ENCODE measurements around the gene P2RX2.

Gene P2RX2

GRCh38 chr12:132576701-132577100, 41.9 kb upstream of the P2RX2 start:
- H3K27me3 ChIP-seq (ENCODE audit: control insufficient read depth, insufficient read depth, low read length): peaks cover 19% of the 10 kb centered on the region; the same call in 1 of the 2 replicates
- H3K9ac ChIP-seq (ENCODE audit: low read length): no peak overlapping the region
- H3K27ac ChIP-seq (ENCODE audit: low read depth, low read length): no peak overlapping the region
- no peak overlapping the region for H3K4me3 ChIP-seq (ENCODE audit: low read depth, low read length)
- H3K4me1 ChIP-seq (ENCODE audit: control insufficient read depth, insufficient read depth, low read length): no peaks in the 10 kb centered on the region
- H3K9me3 ChIP-seq (ENCODE audit: control insufficient read depth, insufficient read depth, low read depth, low read length): no peaks in the 10 kb centered on the region
- H3K36me3 ChIP-seq (ENCODE audit: control insufficient read depth, insufficient read depth, low read length): peaks cover 57% of the 10 kb centered on the region

GRCh38 chr12:132577191-132577920, 41.2 kb upstream of the P2RX2 start:
- no peak overlapping the region for H3K4me3 ChIP-seq (ENCODE audit: low read depth, low read length)
- H3K9me3 ChIP-seq (ENCODE audit: control insufficient read depth, insufficient read depth, low read depth, low read length): no peaks in the 10 kb centered on the region
- peaks cover 52% of the 10 kb centered on the region for H3K36me3 ChIP-seq (ENCODE audit: control insufficient read depth, insufficient read depth, low read length)
- H3K9ac ChIP-seq (ENCODE audit: low read length): no peak overlapping the region
- peaks cover 25% of the 10 kb centered on the region for H3K27me3 ChIP-seq (ENCODE audit: control insufficient read depth, insufficient read depth, low read length)
- H3K27ac ChIP-seq (ENCODE audit: low read depth, low read length): no peak overlapping the region
- no peaks in the 10 kb centered on the region for H3K4me1 ChIP-seq (ENCODE audit: control insufficient read depth, insufficient read depth, low read length)

GRCh38 chr12:132578118-132578517, 40.5 kb upstream of the P2RX2 start:
- Histone ChIP-seq H3K27me3 (ENCODE audit: control insufficient read depth, insufficient read depth, low read length) (peaks cover 33% of the 10 kb centered on the region), H3K4me1 (ENCODE audit: control insufficient read depth, insufficient read depth, low read length) (no peaks in the 10 kb centered on the region), H3K9ac (ENCODE audit: low read length) (no peak overlapping the region), H3K36me3 (ENCODE audit: control insufficient read depth, insufficient read depth, low read length) (peaks cover 47% of the 10 kb centered on the region), H3K9me3 (ENCODE audit: control insufficient read depth, insufficient read depth, low read depth, low read length) (no peaks in the 10 kb centered on the region), H3K4me3 (ENCODE audit: low read depth, low read length) (no peak overlapping the region), H3K27ac (ENCODE audit: low read depth, low read length) (no peak overlapping the region)

GRCh38 chr12:132578826-132579225, 39.8 kb upstream of the P2RX2 start:
- Histone ChIP-seq H3K4me3 (ENCODE audit: low read depth, low read length) (no peak overlapping the region), H3K27ac (ENCODE audit: low read depth, low read length) (no peak overlapping the region), H3K9me3 (ENCODE audit: control insufficient read depth, insufficient read depth, low read depth, low read length) (no peaks in the 10 kb centered on the region), H3K9ac (ENCODE audit: low read length) (no peak overlapping the region), H3K4me1 (ENCODE audit: control insufficient read depth, insufficient read depth, low read length) (no peaks in the 10 kb centered on the region; the same call in 1 of the 2 replicates), H3K36me3 (ENCODE audit: control insufficient read depth, insufficient read depth, low read length) (peaks cover 40% of the 10 kb centered on the region), H3K27me3 (ENCODE audit: control insufficient read depth, insufficient read depth, low read length) (peaks cover 39% of the 10 kb centered on the region)

GRCh38 chr12:132579744-132580143, 38.8 kb upstream of the P2RX2 start:
- Histone ChIP-seq H3K27me3 (ENCODE audit: control insufficient read depth, insufficient read depth, low read length) (peaks cover 48% of the 10 kb centered on the region), H3K4me1 (ENCODE audit: control insufficient read depth, insufficient read depth, low read length) (no peaks in the 10 kb centered on the region; the same call in 1 of the 2 replicates), H3K4me3 (ENCODE audit: low read depth, low read length) (no peak overlapping the region), H3K9ac (ENCODE audit: low read length) (no peak overlapping the region), H3K36me3 (ENCODE audit: control insufficient read depth, insufficient read depth, low read length) (peaks cover 31% of the 10 kb centered on the region), H3K27ac (ENCODE audit: low read depth, low read length) (no peak overlapping the region), H3K9me3 (ENCODE audit: control insufficient read depth, insufficient read depth, low read depth, low read length) (no peaks in the 10 kb centered on the region)

- Histone ChIP-seq H3K27ac (ENCODE audit: low read depth, low read length) (no peak overlapping the region), H3K9me3 (ENCODE audit: control insufficient read depth, insufficient read depth, low read depth, low read length) (no peaks in the 10 kb centered on the region), H3K36me3 (ENCODE audit: control insufficient read depth, insufficient read depth, low read length) (peaks cover 22% of the 10 kb centered on the region), H3K4me1 (ENCODE audit: control insufficient read depth, insufficient read depth, low read length) (no peaks in the 10 kb centered on the region; the same call in 1 of the 2 replicates), H3K4me3 (ENCODE audit: low read depth, low read length) (no peak overlapping the region), H3K9ac (ENCODE audit: low read length) (no peak overlapping the region), H3K27me3 (ENCODE audit: control insufficient read depth, insufficient read depth, low read length) (peaks cover 59% of the 10 kb centered on the region)
These were observed 37.8 kb upstream of the P2RX2 start for GRCh38 chr12:132580701-132581292.

GRCh38 chr12:132581348-132582057, 37.1 kb upstream of the P2RX2 start:
- Histone ChIP-seq H3K27ac (ENCODE audit: low read depth, low read length) (no peak overlapping the region), H3K4me1 (ENCODE audit: control insufficient read depth, insufficient read depth, low read length) (no peaks in the 10 kb centered on the region; the same call in 1 of the 2 replicates), H3K27me3 (ENCODE audit: control insufficient read depth, insufficient read depth, low read length) (peaks cover 66% of the 10 kb centered on the region), H3K9ac (ENCODE audit: low read length) (no peak overlapping the region), H3K4me3 (ENCODE audit: low read depth, low read length) (peak overlapping the region; percentile 60), H3K9me3 (ENCODE audit: control insufficient read depth, insufficient read depth, low read depth, low read length) (no peaks in the 10 kb centered on the region), H3K36me3 (ENCODE audit: control insufficient read depth, insufficient read depth, low read length) (peaks cover 19% of the 10 kb centered on the region)

- H3K4me1 ChIP-seq (ENCODE audit: control insufficient read depth, insufficient read depth, low read length): no peaks in the 10 kb centered on the region; the same call in 1 of the 2 replicates
- H3K4me3 ChIP-seq (ENCODE audit: low read depth, low read length): peak overlapping the region; percentile 60
- H3K36me3 ChIP-seq (ENCODE audit: control insufficient read depth, insufficient read depth, low read length): peaks cover 13% of the 10 kb centered on the region
- no peaks in the 10 kb centered on the region for H3K9me3 ChIP-seq (ENCODE audit: control insufficient read depth, insufficient read depth, low read depth, low read length)
- H3K9ac ChIP-seq (ENCODE audit: low read length): no peak overlapping the region
- H3K27ac ChIP-seq (ENCODE audit: low read depth, low read length): no peak overlapping the region
- peaks cover 71% of the 10 kb centered on the region for H3K27me3 ChIP-seq (ENCODE audit: control insufficient read depth, insufficient read depth, low read length)
These were observed 36.5 kb upstream of the P2RX2 start for GRCh38 chr12:132582058-132582420.

- H3K36me3 ChIP-seq (ENCODE audit: control insufficient read depth, insufficient read depth, low read length): peaks cover 7% of the 10 kb centered on the region
- H3K9me3 ChIP-seq (ENCODE audit: control insufficient read depth, insufficient read depth, low read depth, low read length): no peaks in the 10 kb centered on the region
- H3K4me3 ChIP-seq (ENCODE audit: low read depth, low read length): peak overlapping the region; percentile 60
- H3K4me1 ChIP-seq (ENCODE audit: control insufficient read depth, insufficient read depth, low read length): no peaks in the 10 kb centered on the region; the same call in 1 of the 2 replicates
- H3K27me3 ChIP-seq (ENCODE audit: control insufficient read depth, insufficient read depth, low read length): peaks cover 76% of the 10 kb centered on the region
- H3K27ac ChIP-seq (ENCODE audit: low read depth, low read length): no peak overlapping the region
- H3K9ac ChIP-seq (ENCODE audit: low read length): no peak overlapping the region
These were observed 35.8 kb upstream of the P2RX2 start for GRCh38 chr12:132582582-132583410.

GRCh38 chr12:132583411-132583710, 35.2 kb upstream of the P2RX2 start:
- Histone ChIP-seq H3K9ac (ENCODE audit: low read length) (no peak overlapping the region), H3K4me1 (ENCODE audit: control insufficient read depth, insufficient read depth, low read length) (no peaks in the 10 kb centered on the region; the same call in 1 of the 2 replicates), H3K27me3 (ENCODE audit: control insufficient read depth, insufficient read depth, low read length) (peaks cover 80% of the 10 kb centered on the region), H3K36me3 (ENCODE audit: control insufficient read depth, insufficient read depth, low read length) (peaks cover 3% of the 10 kb centered on the region), H3K9me3 (ENCODE audit: control insufficient read depth, insufficient read depth, low read depth, low read length) (no peaks in the 10 kb centered on the region), H3K27ac (ENCODE audit: low read depth, low read length) (no peak overlapping the region), H3K4me3 (ENCODE audit: low read depth, low read length) (peak overlapping the region; percentile 60; the same call in 1 of the 2 replicates)

All from HUES6 (cell line).